Parathyroid adenoma (tissue), 2 donors: ENCODE data around the gene UBE2L5.

Experiments used
- H2AFZ ChIP-seq: fragments of 300-600 bp; sonication (generic); one replicate; pipeline ENCODE4 v1.7.0; 2017; ENCODE audit warnings: antibody characterized with exemption, mild to moderate bottlenecking
- H3K27ac ChIP-seq: fragments of 300-600 bp; sonication (generic); one replicate; pipeline ENCODE4 v1.7.0; 2017
- H3K27me3 ChIP-seq: fragments of 300-600 bp; sonication (generic); one replicate; pipeline ENCODE4 v1.7.0; 2017; ENCODE audit warnings: low read length; ENCODE audit not compliant: control insufficient read depth, insufficient read depth
- H3K36me3 ChIP-seq: fragments of 300-600 bp; sonication (generic); one replicate; pipeline ENCODE4 v1.7.0; 2017; ENCODE audit warnings: low read length; ENCODE audit not compliant: control insufficient read depth, insufficient read depth
- H3K4me1 ChIP-seq: fragments of 300-600 bp; sonication (generic); one replicate; pipeline ENCODE4 v1.7.0; 2017; ENCODE audit warnings: control low read depth
- H3K4me2 ChIP-seq: fragments of 300-600 bp; sonication (generic); one replicate; pipeline ENCODE4 v1.7.0; 2017; ENCODE audit warnings: low read length
- H3K4me3 ChIP-seq: fragments of 300-600 bp; sonication (generic); one replicate; pipeline ENCODE4 v1.7.0; 2017; ENCODE audit warnings: low read depth, low read length
- H3K79me2 ChIP-seq: fragments of 300-600 bp; sonication (generic); one replicate; pipeline ENCODE4 v1.7.0; 2017; ENCODE audit warnings: control low read depth
- H3K9ac ChIP-seq: fragments of 300-600 bp; sonication (generic); one replicate; pipeline ENCODE4 v1.7.0; 2017; ENCODE audit warnings: mild to moderate bottlenecking
- H3K9me3 ChIP-seq: fragments of 300-600 bp; sonication (generic); one replicate; pipeline ENCODE4 v1.7.0; 2017; ENCODE audit warnings: low read length; ENCODE audit not compliant: control insufficient read depth
- TF ChIP-seq, protein P1 (sequence below): fragments of 300-600 bp; sonication (generic); IDR thresholded peaks from one replicate; pipeline ENCODE4 v1.7.0; 2017; ENCODE audit warnings: antibody characterized with exemption, mild to moderate bottlenecking
- donor health status: primary hyperparathyroidism.

The UBE2L5 gene

DNA sequence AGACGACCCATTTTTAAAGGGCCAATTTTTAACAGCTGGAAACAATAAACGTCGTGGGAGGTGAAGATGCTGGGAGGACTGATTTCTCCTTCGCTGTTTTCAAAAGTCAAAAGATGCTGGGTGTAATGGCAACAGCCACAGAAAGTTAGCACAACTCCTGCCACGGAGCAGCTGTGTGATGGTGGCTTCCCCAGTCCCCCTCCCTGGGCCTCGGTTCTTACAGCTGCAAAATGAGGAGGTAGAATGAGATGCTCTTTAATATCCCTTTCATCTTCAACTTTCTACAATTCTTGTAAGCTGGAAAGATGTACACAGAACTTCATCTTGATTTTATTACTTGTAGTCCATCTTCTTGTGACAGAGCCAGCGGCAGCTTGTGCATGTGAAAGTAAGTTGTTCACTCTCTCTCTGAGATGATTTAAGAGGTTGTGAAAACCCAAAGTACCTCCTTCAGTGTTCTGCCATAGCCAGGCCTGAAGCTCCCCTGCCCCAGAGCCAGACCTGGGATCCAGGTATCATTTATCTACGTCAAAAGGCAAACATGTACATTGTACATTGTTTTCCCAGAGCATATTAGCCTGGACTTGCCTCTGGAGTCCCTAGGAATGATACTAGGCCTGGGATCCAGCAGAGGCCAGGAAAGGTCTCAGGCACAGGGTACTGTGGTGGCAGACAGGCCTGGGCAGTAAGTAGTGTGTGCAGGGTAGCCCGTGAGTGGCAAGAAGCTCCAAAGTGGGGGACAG, 3.4 kb upstream of the UBE2L5 start:
- Histone ChIP-seq H3K4me1 (no peaks in the 10 kb centered on the region), H3K36me3 (no peaks in the 10 kb centered on the region), H3K27me3 (no peaks in the 10 kb centered on the region), H3K4me2 (no peak overlapping the region), H3K9ac (no peak overlapping the region), H3K4me3 (no peak overlapping the region), H3K27ac (no peak overlapping the region), H2AFZ (no peak overlapping the region), H3K9me3 (no peaks in the 10 kb centered on the region), H3K79me2 (no peaks in the 10 kb centered on the region)
- TF ChIP-seq, protein P1, sequence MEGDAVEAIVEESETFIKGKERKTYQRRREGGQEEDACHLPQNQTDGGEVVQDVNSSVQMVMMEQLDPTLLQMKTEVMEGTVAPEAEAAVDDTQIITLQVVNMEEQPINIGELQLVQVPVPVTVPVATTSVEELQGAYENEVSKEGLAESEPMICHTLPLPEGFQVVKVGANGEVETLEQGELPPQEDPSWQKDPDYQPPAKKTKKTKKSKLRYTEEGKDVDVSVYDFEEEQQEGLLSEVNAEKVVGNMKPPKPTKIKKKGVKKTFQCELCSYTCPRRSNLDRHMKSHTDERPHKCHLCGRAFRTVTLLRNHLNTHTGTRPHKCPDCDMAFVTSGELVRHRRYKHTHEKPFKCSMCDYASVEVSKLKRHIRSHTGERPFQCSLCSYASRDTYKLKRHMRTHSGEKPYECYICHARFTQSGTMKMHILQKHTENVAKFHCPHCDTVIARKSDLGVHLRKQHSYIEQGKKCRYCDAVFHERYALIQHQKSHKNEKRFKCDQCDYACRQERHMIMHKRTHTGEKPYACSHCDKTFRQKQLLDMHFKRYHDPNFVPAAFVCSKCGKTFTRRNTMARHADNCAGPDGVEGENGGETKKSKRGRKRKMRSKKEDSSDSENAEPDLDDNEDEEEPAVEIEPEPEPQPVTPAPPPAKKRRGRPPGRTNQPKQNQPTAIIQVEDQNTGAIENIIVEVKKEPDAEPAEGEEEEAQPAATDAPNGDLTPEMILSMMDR, result no peak

- Histone ChIP-seq H3K4me3 (peak overlapping the region; percentile 75), H3K4me2 (peak overlapping the region; percentile 99), H3K27ac (peak overlapping the region; percentile 97), H3K27me3 (no peaks in the 10 kb centered on the region), H3K9me3 (no peaks in the 10 kb centered on the region), H2AFZ (peak overlapping the region; percentile 97), H3K36me3 (no peaks in the 10 kb centered on the region), H3K4me1 (no peaks in the 10 kb centered on the region), H3K79me2 (no peaks in the 10 kb centered on the region), H3K9ac (peak overlapping the region; percentile 35)
- TF ChIP-seq, protein P1, result no peak
Measured at GRCh38 chr13:30421093-30422053, 920 bp upstream of the UBE2L5 start.

- Histone ChIP-seq H3K27ac (no peak overlapping the region), H3K9me3 (no peaks in the 10 kb centered on the region), H3K4me2 (no peak overlapping the region), H3K9ac (no peak overlapping the region), H3K27me3 (no peaks in the 10 kb centered on the region), H3K36me3 (no peaks in the 10 kb centered on the region), H2AFZ (no peak overlapping the region), H3K79me2 (no peaks in the 10 kb centered on the region), H3K4me3 (no peak overlapping the region), H3K4me1 (no peaks in the 10 kb centered on the region)
- TF ChIP-seq, protein P1, result no peak
Measured at GRCh38 chr13:30423891-30424290, 1.6 kb downstream of the UBE2L5 start.

DNA sequence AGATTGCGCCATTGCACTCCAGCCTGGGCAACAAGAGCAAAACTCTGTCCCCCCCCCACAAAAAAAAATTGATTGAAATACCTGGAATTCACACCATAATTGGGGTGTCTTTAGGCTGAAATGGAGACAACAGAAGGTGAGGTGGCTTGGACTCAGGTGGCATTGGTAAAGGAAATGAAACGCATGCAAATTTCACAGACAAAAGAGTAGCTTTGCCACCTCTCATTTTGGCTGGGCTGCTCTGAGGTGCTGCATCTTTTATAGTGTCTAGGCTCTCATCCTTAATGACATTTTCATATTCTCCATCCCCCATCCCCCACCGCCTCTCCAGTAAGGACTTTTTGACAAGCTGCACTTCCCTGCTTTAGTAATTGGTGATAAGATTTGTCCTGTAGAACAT, 6.9 kb downstream of the UBE2L5 start:
- Histone ChIP-seq H3K79me2 (no peaks in the 10 kb centered on the region), H3K27me3 (no peaks in the 10 kb centered on the region), H3K9me3 (no peaks in the 10 kb centered on the region), H3K9ac (no peak overlapping the region), H3K36me3 (no peaks in the 10 kb centered on the region), H3K4me1 (no peaks in the 10 kb centered on the region), H2AFZ (no peak overlapping the region), H3K4me2 (no peak overlapping the region), H3K4me3 (no peak overlapping the region), H3K27ac (no peak overlapping the region)
- TF ChIP-seq, protein P1, result no peak
